ENCODE results near the gene CDCA7L.

- no peak for TF ChIP-seq CTCF (IDR thresholded peaks at IDR 0.05)
- TF ChIP-seq POLR2A (IDR thresholded peaks at IDR 0.05) = no peak
These were observed 29.1 kb downstream of the CDCA7L start for GRCh38 chr7:21916629-21917028.
